ENCODE measurements around the gene SFMBT2.

DNA sequence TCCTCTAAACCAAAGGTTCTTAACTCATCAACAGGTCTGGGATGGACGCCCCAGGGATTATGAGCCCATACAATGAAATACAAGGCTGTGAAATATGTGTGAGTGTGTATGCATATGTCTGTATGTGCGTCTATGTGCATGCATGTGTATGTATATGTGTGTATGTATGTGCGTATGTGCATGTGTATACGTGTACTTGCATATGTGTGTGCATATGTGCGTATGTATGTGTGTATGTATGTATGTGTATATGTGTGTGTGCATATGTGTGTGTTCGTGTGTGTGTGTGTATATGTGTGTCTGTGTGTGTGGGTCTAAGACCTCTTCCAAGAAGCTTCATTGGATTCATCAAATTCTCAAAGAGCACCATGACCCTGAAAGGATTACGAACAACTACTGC is 112.3 kb downstream of the SFMBT2 start:
- no peak for TF ChIP-seq LEF1 (IDR thresholded peaks at IDR 0.05; ENCODE audit: borderline replicate concordance)
- no peak for TF ChIP-seq FOXM1 (IDR thresholded peaks at IDR 0.05; ENCODE audit: borderline replicate concordance)
- no peak for TF ChIP-seq TARDBP (IDR thresholded peaks at IDR 0.05)
- TF ChIP-seq FOXK2 (IDR thresholded peaks at IDR 0.05): no peak
- TF ChIP-seq BHLHE40 (IDR thresholded peaks at IDR 0.05; ENCODE audit: borderline replicate concordance): no peak
- no peak for TF ChIP-seq FOXA1 (IDR thresholded peaks at IDR 0.05)
- no peak for TF ChIP-seq L3MBTL2 (conservative IDR thresholded peaks at IDR 0.05)
- no peak for TF ChIP-seq SUZ12 (IDR thresholded peaks at IDR 0.05)
- TF ChIP-seq PKNOX1 (IDR thresholded peaks at IDR 0.05): no peak
- no peak for TF ChIP-seq SP1 (IDR thresholded peaks at IDR 0.05)

All from HEK293T (cell line).